C4-2B (cell line): ENCODE results near the gene FHDC1.

ENCODE experiments used
- ZFX ChIP-seq: fragments of 450-650 bp; IDR thresholded peaks from 2 replicates; pipeline ENCODE4 v1.6.1; 2017
- TF ChIP-seq, protein P1 (sequence below): fragments of 450-650 bp; conservative IDR thresholded peaks from 2 replicates; pipeline ENCODE4 v1.5.1; 2017; ENCODE audit warnings: mild to moderate bottlenecking

- TF ChIP-seq, protein P1, sequence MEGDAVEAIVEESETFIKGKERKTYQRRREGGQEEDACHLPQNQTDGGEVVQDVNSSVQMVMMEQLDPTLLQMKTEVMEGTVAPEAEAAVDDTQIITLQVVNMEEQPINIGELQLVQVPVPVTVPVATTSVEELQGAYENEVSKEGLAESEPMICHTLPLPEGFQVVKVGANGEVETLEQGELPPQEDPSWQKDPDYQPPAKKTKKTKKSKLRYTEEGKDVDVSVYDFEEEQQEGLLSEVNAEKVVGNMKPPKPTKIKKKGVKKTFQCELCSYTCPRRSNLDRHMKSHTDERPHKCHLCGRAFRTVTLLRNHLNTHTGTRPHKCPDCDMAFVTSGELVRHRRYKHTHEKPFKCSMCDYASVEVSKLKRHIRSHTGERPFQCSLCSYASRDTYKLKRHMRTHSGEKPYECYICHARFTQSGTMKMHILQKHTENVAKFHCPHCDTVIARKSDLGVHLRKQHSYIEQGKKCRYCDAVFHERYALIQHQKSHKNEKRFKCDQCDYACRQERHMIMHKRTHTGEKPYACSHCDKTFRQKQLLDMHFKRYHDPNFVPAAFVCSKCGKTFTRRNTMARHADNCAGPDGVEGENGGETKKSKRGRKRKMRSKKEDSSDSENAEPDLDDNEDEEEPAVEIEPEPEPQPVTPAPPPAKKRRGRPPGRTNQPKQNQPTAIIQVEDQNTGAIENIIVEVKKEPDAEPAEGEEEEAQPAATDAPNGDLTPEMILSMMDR, result no peak
- no peak for TF ChIP-seq ZFX
Measured at GRCh38 chr4:152971053-152971452, 34.9 kb downstream of the FHDC1 start.
